GM12878 (cell line): ENCODE data around the gene CDC7. TPM values are rescaled to one million over a fixed set of nuclear protein-coding genes. Genes with fewer than 3 reads are reported as not detected.

Experiments used
- ATAC-seq: fragments of 200-7000 bp; cut with Tn5 transposase; 3 replicates; pipeline ENCODE4 v1.9.1; 2020; ENCODE audit warnings: mild to moderate bottlenecking, moderate library complexity
- BruUV-seq: library from RNA; stranded (reverse); fragments of 400-500 nt; replicated peaks from 2 replicates; lab custom pipeline; 2021; lab: Mats Ljungman, UMichigan
- CTCF ChIA-PET: fragments of 300-600 bp; sonication (Branson Sonifier 250); formaldehyde crosslinking; extraction: SDS; loops from one replicate; lab custom pipeline; 2021; ENCODE audit warnings: inconsistent platforms; lab: Yijun Ruan, JAX
- POLR2A ChIA-PET: fragments of 350-600 bp; formaldehyde crosslinking; extraction: SDS; loops from one replicate; lab custom pipeline; 2021; ENCODE audit warnings: inconsistent platforms; lab: Charles Lee
- RAD21 ChIA-PET: fragments of 300-600 bp; sonication (Branson Sonifier 250); formaldehyde crosslinking; loops from one replicate; lab custom pipeline; 2023; ENCODE audit warnings: antibody characterized with exemption; ENCODE audit not compliant: unreplicated experiment; lab: Charles Lee
- SMC1A ChIA-PET: fragments of 300-600 bp; sonication (Branson Sonifier 250); formaldehyde crosslinking; loops from one replicate; lab custom pipeline; 2023; ENCODE audit not compliant: unreplicated experiment, uncharacterized antibody; lab: Charles Lee
- DNase-seq: peaks from one replicate; pipeline ENCODE4 v3.0.0-alpha.2; 2011; ENCODE audit warnings: low read depth, low spot score
- FAIRE-seq: peaks from 3 replicates; lab custom pipeline; 2011; peaks lifted over from hg19 to GRCh38; lab: Jason Lieb, UNC
- H2AFZ ChIP-seq: 2 replicates; pipeline ENCODE4 v1.6.0; 2011; ENCODE audit warnings: low read depth, low read length, control low read depth; ENCODE audit not compliant: control insufficient read depth
- H3K27ac ChIP-seq: 2 replicates; pipeline ENCODE4 v1.5.1; 2011; ENCODE audit warnings: control low read depth; ENCODE audit not compliant: control insufficient read depth, insufficient read depth
- H3K27me3 ChIP-seq, 2 experiments: replicated peaks in 1 of 2; 2 replicates each; pipeline versions ENCODE4 v1.6.0 to v1.6.1; 2011; ENCODE audit warnings: low read length in 1 of 2; ENCODE audit not compliant: control insufficient read depth in 2 of 2, insufficient read depth in 2 of 2
- H3K36me3 ChIP-seq, 2 experiments: 2 replicates each; pipeline ENCODE4 v1.5.1; 2011; ENCODE audit warnings: low read length in 1 of 2; ENCODE audit not compliant: control insufficient read depth in 2 of 2, insufficient read depth in 2 of 2
- H3K4me1 ChIP-seq: 2 replicates; pipeline ENCODE4 v1.6.1; 2011; ENCODE audit warnings: mild to moderate bottlenecking, low read length, moderate library complexity, mixed read lengths; ENCODE audit not compliant: control insufficient read depth, insufficient read depth
- H3K4me2 ChIP-seq: 2 replicates; pipeline ENCODE4 v1.6.0; 2011; ENCODE audit warnings: control low read depth; ENCODE audit not compliant: control insufficient read depth, insufficient read depth
- H3K4me3 ChIP-seq: fragments of 200-600 bp; sonication (generic); 2 replicates; pipeline ENCODE4 v1.5.1; 2016
- H3K79me2 ChIP-seq: 2 replicates; pipeline ENCODE4 v1.6.0; 2011; ENCODE audit warnings: low read length; ENCODE audit not compliant: control insufficient read depth, insufficient read depth
- H3K9ac ChIP-seq: 2 replicates; pipeline ENCODE4 v1.8.0; 2011; ENCODE audit warnings: low read length, control low read depth, mixed read lengths; ENCODE audit not compliant: control insufficient read depth, insufficient read depth
- H3K9me3 ChIP-seq: replicated peaks from 3 replicates; pipeline ENCODE4 v1.5.1; 2011; ENCODE audit warnings: mild to moderate bottlenecking, low read length; ENCODE audit not compliant: control insufficient read depth, insufficient read depth
- H4K20me1 ChIP-seq: 2 replicates; pipeline ENCODE4 v1.6.0; 2011; ENCODE audit not compliant: control insufficient read depth, insufficient read depth
- RAD21 ChIP-seq: IDR thresholded peaks from 2 replicates; pipeline ENCODE4 v1.6.1; 2011; ENCODE audit warnings: mild to moderate bottlenecking, low read depth, low read length, moderate library complexity; ENCODE audit not compliant: insufficient read depth
- SMC3 ChIP-seq: IDR thresholded peaks from 2 replicates; pipeline ENCODE4 v1.6.1; 2011; ENCODE audit warnings: low read length, improper control_type of control experiment, borderline replicate concordance
- WGBS: methylation state at CpG from one replicate; pipeline ENCODE4 v1.1.6; 2016; ENCODE audit warnings: low lambda C conversion rate; ENCODE audit not compliant: insufficient replicate concordance, insufficient coverage; ENCODE audit errors: missing lambda C conversion rate; 5-methylcytosine and 5-hydroxymethylcytosine counted together
- in situ Hi-C: fragments of 300-500 bp; cut with MboI; formaldehyde crosslinking; loops from 9 replicates; pipeline ENCODE4 v1.14.3; 2018; ENCODE audit warnings: mixed read lengths
- intact Hi-C: fragments of 100-400 bp; cut with micrococcal nuclease; formaldehyde crosslinking; loops from one replicate; pipeline ENCODE4 v1.14.2; 2022; ENCODE audit not compliant: unreplicated experiment
- polyA plus RNA-seq, 11 experiments: library from polyadenylated mRNA; depleted of rRNA in 4 of 11; unstranded in 6 of 11; stranded (reverse) in 5 of 11; fragments of >200 nt; fragmentation: Nextera tagmentation in 4 of 11; fragmentation: Illumina TruSeq in 1 of 11; extraction: Ambion mirVana in 4 of 11; extraction: Trizol in 1 of 11; gene quantifications; 1 replicate in 1 of 11; 2 replicates in 10 of 11; pipeline versions ENCODE4 v1.2.1 to v1.2.3, GENCODE V29; 2011 to 2016; ENCODE audit warnings: inconsistent platforms in 2 of 11, missing spikeins in 2 of 11, low read depth in 1 of 11
- total RNA-seq, 4 experiments: library from RNA; depleted of rRNA in 3 of 4; stranded (reverse); fragments of >200 nt in 3 of 4; fragmentation: Illumina TruSeq in 1 of 4; extraction: Trizol in 1 of 4; gene quantifications; 2 replicates each; pipeline versions ENCODE4 v1.2.1 to v1.2.3, GENCODE V29; 2013 to 2021
- TF ChIP-seq, protein P1 (sequence below): IDR thresholded peaks from 2 replicates; pipeline ENCODE4 v1.6.1; 2011; ENCODE audit warnings: mild to moderate bottlenecking, low read depth, low read length, moderate library complexity; ENCODE audit not compliant: insufficient replicate concordance
- TF ChIP-seq, protein P2 (sequence below), 3 experiments: IDR thresholded peaks in 2 of 3; conservative IDR thresholded peaks in 1 of 3; 2 replicates each; pipeline ENCODE4 v1.5.1; 2011; ENCODE audit warnings: low read depth in 3 of 3, low read length in 3 of 3, mild to moderate bottlenecking in 3 of 3, control low read depth in 2 of 3, moderate library complexity in 2 of 3, inconsistent platforms in 1 of 3, mixed read lengths in 1 of 3; ENCODE audit not compliant: control insufficient read depth in 2 of 3, insufficient read depth in 1 of 3; ENCODE audit errors: extremely low read depth in 1 of 3

CDC7 gene
- total and polyA plus RNA-seq, 10 of the 15 experiments (the other 5 are each of a cell fraction or from before 2014, with no cell fraction given): 14.9 to 37.8 (median 26.0) TPM

- TF ChIP-seq, protein P1, sequence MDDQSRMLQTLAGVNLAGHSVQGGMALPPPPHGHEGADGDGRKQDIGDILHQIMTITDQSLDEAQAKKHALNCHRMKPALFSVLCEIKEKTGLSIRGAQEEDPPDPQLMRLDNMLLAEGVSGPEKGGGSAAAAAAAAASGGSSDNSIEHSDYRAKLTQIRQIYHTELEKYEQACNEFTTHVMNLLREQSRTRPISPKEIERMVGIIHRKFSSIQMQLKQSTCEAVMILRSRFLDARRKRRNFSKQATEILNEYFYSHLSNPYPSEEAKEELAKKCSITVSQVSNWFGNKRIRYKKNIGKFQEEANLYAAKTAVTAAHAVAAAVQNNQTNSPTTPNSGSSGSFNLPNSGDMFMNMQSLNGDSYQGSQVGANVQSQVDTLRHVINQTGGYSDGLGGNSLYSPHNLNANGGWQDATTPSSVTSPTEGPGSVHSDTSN: no peak
- TF ChIP-seq, protein P2, sequence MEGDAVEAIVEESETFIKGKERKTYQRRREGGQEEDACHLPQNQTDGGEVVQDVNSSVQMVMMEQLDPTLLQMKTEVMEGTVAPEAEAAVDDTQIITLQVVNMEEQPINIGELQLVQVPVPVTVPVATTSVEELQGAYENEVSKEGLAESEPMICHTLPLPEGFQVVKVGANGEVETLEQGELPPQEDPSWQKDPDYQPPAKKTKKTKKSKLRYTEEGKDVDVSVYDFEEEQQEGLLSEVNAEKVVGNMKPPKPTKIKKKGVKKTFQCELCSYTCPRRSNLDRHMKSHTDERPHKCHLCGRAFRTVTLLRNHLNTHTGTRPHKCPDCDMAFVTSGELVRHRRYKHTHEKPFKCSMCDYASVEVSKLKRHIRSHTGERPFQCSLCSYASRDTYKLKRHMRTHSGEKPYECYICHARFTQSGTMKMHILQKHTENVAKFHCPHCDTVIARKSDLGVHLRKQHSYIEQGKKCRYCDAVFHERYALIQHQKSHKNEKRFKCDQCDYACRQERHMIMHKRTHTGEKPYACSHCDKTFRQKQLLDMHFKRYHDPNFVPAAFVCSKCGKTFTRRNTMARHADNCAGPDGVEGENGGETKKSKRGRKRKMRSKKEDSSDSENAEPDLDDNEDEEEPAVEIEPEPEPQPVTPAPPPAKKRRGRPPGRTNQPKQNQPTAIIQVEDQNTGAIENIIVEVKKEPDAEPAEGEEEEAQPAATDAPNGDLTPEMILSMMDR (IDR thresholded peaks at IDR 0.05 in 2 of 3, conservative IDR thresholded peaks at IDR 0.05 in 1 of 3; ENCODE audit: control insufficient read depth in 2 of 3, extremely low read depth in 1 of 3, insufficient read depth in 1 of 3, low read depth in 3 of 3, low read length in 3 of 3): peak; percentile 3 to 27 (median 14); a peak in 2 of 6 replicates
- TF ChIP-seq SMC3: peak; percentile 28; the same call in 1 of the 2 replicates
- peak; percentile 60 for TF ChIP-seq RAD21
- intact Hi-C loops (no loop called here), in situ Hi-C loops (no loop called here)
- H3K9me3 ChIP-seq: no peaks in the 10 kb centered on the region
- H3K9ac ChIP-seq: no peak overlapping the region
- H3K4me2 ChIP-seq: no peak overlapping the region
- H3K4me3 ChIP-seq: no peak overlapping the region
- H3K36me3 ChIP-seq: no peaks in the 10 kb centered on the region
- ChIA-PET SMC1A (interaction anchor here (2.0 kb wide), 1 partner anchor 26 kb away, joined by 9 read pairs; no protein-coding TSS in a partner anchor), RAD21 (interaction anchor here (0.5 to 0.7 kb wide), 3 partner anchors 25 to 493 kb away, joined by 3 to 4 read pairs (median 4); no protein-coding TSS in a partner anchor), POLR2A (no interaction called here), CTCF (interaction anchor here (0.8 to 2.1 kb wide), 2 partner anchors 17 to 364 kb away, joined by 3 to 7 read pairs; no protein-coding TSS in a partner anchor)
- no peak for DNase-seq
- H2AFZ ChIP-seq: no peak overlapping the region; the same call in 1 of the 2 replicates
- no peaks in the 10 kb centered on the region for H3K27me3 ChIP-seq
- H4K20me1 ChIP-seq: no peaks in the 10 kb centered on the region
- no peak overlapping the region for H3K27ac ChIP-seq
- H3K4me1 ChIP-seq: no peaks in the 10 kb centered on the region
- no peaks in the 10 kb centered on the region for H3K79me2 ChIP-seq
- FAIRE-seq: no peak
- no TSS peak for BruUV-seq
- 42% methylated on average over 3 of the region's 3 CpGs for WGBS
- peak; percentile 48; the same call in 2 of the 3 replicates for ATAC-seq
Observed at GRCh38 chr1:91529856-91530255, 29.2 kb downstream of the CDC7 start.
